ENCODE results near the gene MPC1.

MPC1 gene

GRCh38 chr6:166325383-166326042 is 57.2 kb downstream of the MPC1 start:
- Histone ChIP-seq H3K4me1 (ENCODE audit: control insufficient read depth, low read length) (no peaks in the 10 kb centered on the region; the same call in 1 of the 2 replicates), H3K27me3 (ENCODE audit: control insufficient read depth, low read length) (no peaks in the 10 kb centered on the region), H3K36me3 (ENCODE audit: control insufficient read depth, low read length) (peaks cover 75% of the 10 kb centered on the region), H3F3A (ENCODE audit: control insufficient read depth, insufficient read depth) (peaks cover 2% of the 10 kb centered on the region), H3K27ac (ENCODE audit: low read depth, low read length) (no peak overlapping the region), H3K4me2 (ENCODE audit: low read length) (no peak overlapping the region), H3K4me3 (ENCODE audit: low read length) (no peak overlapping the region), H3K79me2 (ENCODE audit: control insufficient read depth, low read length) (peaks cover 28% of the 10 kb centered on the region), H3K9me2 (replicated peaks; ENCODE audit: control insufficient read depth, low read length) (no peaks in the 10 kb centered on the region), H3K9me3 (ENCODE audit: control insufficient read depth, insufficient read depth, low read length) (no peaks in the 10 kb centered on the region), H4K20me1 (ENCODE audit: control insufficient read depth, insufficient read depth, low read depth, low read length) (no peaks in the 10 kb centered on the region; the same call in 1 of the 2 replicates)
- no peak for TF ChIP-seq EZH2phosphoT487 (IDR thresholded peaks at IDR 0.05; ENCODE audit: borderline replicate concordance, low read length)
- TF ChIP-seq CTCF (IDR thresholded peaks at IDR 0.05; ENCODE audit: low read depth, low read length, poor library complexity, severe bottlenecking), result no peak

- TF ChIP-seq CTCF (IDR thresholded peaks at IDR 0.05; ENCODE audit: low read depth, low read length, poor library complexity, severe bottlenecking), result no peak
- no peak for TF ChIP-seq EZH2phosphoT487 (IDR thresholded peaks at IDR 0.05; ENCODE audit: borderline replicate concordance, low read length)
- Histone ChIP-seq H3K9me2 (replicated peaks; ENCODE audit: control insufficient read depth, low read length) (no peaks in the 10 kb centered on the region), H3K4me2 (ENCODE audit: low read length) (no peak overlapping the region), H3K27ac (ENCODE audit: low read depth, low read length) (no peak overlapping the region), H3K4me1 (ENCODE audit: control insufficient read depth, low read length) (no peaks in the 10 kb centered on the region; the same call in 1 of the 2 replicates), H3K36me3 (ENCODE audit: control insufficient read depth, low read length) (peaks cover 67% of the 10 kb centered on the region), H3K27me3 (ENCODE audit: control insufficient read depth, low read length) (no peaks in the 10 kb centered on the region), H4K20me1 (ENCODE audit: control insufficient read depth, insufficient read depth, low read depth, low read length) (no peaks in the 10 kb centered on the region), H3K79me2 (ENCODE audit: control insufficient read depth, low read length) (peaks cover 8% of the 10 kb centered on the region), H3K4me3 (ENCODE audit: low read length) (no peak overlapping the region), H3F3A (ENCODE audit: control insufficient read depth, insufficient read depth) (peaks cover 8% of the 10 kb centered on the region), H3K9me3 (ENCODE audit: control insufficient read depth, insufficient read depth, low read length) (no peaks in the 10 kb centered on the region)
Observed at GRCh38 chr6:166323395-166323794, 59.3 kb downstream of the MPC1 start.

- H3K27me3 ChIP-seq (ENCODE audit: control insufficient read depth, low read length), result no peaks in the 10 kb centered on the region
- no peaks in the 10 kb centered on the region for H3K4me1 ChIP-seq (ENCODE audit: control insufficient read depth, low read length)
- H4K20me1 ChIP-seq (ENCODE audit: control insufficient read depth, insufficient read depth, low read depth, low read length), result no peaks in the 10 kb centered on the region
- peaks cover 31% of the 10 kb centered on the region for H3K36me3 ChIP-seq (ENCODE audit: control insufficient read depth, low read length)
- H3K9me2 ChIP-seq (replicated peaks; ENCODE audit: control insufficient read depth, low read length), result no peaks in the 10 kb centered on the region
- H3K9me3 ChIP-seq (ENCODE audit: control insufficient read depth, insufficient read depth, low read length), result no peaks in the 10 kb centered on the region
- no peaks in the 10 kb centered on the region for H3K79me2 ChIP-seq (ENCODE audit: control insufficient read depth, low read length)
- H3F3A ChIP-seq (ENCODE audit: control insufficient read depth, insufficient read depth), result peaks cover 6% of the 10 kb centered on the region; the same call in 1 of the 2 replicates
- no peak overlapping the region for H3K4me2 ChIP-seq (ENCODE audit: low read length)
- H3K27ac ChIP-seq (ENCODE audit: low read depth, low read length), result no peak overlapping the region
- H3K4me3 ChIP-seq (ENCODE audit: low read length), result no peak overlapping the region
- TF ChIP-seq CTCF (IDR thresholded peaks at IDR 0.05; ENCODE audit: low read depth, low read length, poor library complexity, severe bottlenecking) (no peak), EZH2phosphoT487 (IDR thresholded peaks at IDR 0.05; ENCODE audit: borderline replicate concordance, low read length) (no peak)
Observed at GRCh38 chr6:166318649-166319600, 63.8 kb downstream of the MPC1 start.
